Fibroblast of the conjunctiva (primary cell): ENCODE data around the gene WNT3A.
"Not testable (repeated sequence)": the region's sequence is repeated elsewhere in the genome, so short reads cannot be mapped to it uniquely, and the experiment has no call there.

Source experiments
- DNase-seq: peaks from one replicate; pipeline ENCODE4 v3.0.0-alpha.2; 2010; ENCODE audit warnings: low read depth

WNT3A gene

GRCh38 chr1:228011721-228012311 is 5.0 kb downstream of the WNT3A start:
- no peak for DNase-seq

DNA sequence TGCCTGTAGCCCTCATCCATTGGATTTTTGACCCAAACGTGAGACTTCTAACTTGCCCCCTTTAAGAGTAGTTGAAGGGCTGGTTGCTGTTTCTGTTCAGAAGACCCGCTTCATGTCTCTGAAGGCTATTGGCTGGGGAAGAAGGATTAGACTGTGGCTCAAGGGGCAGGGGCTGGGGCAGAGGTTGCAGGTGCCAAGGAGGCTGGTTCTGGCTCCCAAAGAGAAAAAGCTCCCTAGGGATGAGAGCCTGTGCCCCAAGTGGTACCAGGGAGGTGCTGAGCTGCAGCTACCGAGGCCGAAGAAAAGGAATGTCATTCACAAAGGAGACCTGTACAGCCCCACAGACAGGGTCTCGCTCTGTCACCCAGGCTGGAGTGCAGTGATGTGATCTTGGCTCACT is 5.8 kb downstream of the WNT3A start:
- no peak for DNase-seq

DNA sequence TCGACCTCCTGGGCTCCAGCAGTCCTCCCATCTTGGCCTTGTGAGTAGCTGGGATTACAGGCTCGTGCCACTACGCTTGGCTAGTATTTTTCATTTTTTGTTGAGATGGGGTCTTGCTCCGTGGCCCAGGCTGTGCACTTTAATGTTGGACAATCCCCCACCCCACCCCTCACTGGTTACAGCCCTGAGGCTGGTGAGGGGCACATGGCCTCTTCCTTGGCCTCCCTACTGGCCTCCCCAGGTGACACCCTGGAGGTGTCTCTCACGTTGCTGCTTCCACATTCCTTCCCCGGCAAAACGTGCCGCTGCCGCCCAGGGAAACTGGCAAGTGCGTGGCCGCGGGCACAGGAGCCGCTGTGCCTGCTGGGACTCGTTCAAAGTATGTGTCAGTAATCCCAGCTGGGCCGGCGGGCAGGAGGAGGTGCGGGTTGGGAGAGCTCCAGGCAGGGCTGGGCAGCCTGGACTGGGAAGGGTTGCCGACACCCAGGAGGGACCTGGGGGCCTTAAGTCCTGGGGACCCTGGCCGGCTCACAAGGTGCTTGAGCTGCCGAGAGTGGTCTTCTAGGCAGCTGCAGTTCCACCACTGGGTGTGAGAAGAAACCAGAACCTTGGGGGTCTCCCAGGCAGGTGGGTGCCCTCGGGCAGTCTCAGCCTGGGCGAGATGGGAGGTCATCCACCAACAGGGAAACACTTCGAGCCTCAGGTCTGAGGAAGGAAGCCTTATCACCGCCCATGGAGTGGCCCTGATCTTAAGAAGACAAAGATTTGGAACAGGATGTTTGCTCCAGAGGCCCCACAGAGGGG is 6.5 kb downstream of the WNT3A start:
- no peak for DNase-seq

GRCh38 chr1:228013935-228014930 is 7.4 kb downstream of the WNT3A start:
- no peak for DNase-seq

GRCh38 chr1:228015276-228016180 is 8.7 kb downstream of the WNT3A start:
- no peak for DNase-seq

- no peak for DNase-seq
Measured at GRCh38 chr1:228016181-228016510, 9.3 kb downstream of the WNT3A start.

- DNase-seq: no peak
Measured at GRCh38 chr1:228016653-228017355, 10.0 kb downstream of the WNT3A start.

DNA sequence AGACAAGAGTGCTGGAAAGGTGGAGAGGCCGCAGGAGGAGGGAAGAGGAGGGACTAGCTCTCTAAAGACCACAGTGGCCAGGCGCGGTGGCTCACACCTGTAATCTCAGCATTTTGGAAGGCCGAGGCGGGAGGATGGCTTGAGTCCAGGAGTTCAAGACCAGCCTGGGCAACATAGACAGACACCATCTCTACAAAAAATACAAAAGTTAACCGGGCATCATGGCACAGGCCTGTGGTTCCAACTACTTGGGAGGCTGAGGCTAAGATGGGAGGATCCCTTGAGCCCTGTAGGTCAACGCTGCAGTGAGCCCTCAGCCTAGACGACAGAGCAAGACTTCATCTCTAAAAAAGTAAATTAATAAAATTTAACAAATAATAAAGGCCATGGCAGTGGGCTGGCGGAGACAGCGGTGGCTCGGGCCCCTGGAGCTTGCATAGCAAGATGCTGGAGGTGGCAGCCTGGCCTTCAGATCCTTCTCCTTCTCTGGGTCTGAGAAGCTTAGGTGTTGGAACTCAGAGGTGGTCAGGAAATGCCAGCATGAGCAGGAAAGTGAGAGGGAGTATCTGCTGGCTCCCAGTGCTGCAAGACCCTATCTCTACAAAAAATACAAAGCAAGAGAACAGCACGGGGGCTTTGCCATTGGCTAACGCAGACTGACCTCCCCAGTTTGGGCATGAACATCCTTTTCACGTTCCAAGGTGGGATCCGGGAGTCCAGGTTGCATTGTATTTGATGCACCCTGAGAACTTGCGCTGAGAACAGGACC is 10.7 kb downstream of the WNT3A start:
- no peak for DNase-seq

- DNase-seq: no peak
Measured at GRCh38 chr1:228018125-228018398, 11.3 kb downstream of the WNT3A start.

DNA sequence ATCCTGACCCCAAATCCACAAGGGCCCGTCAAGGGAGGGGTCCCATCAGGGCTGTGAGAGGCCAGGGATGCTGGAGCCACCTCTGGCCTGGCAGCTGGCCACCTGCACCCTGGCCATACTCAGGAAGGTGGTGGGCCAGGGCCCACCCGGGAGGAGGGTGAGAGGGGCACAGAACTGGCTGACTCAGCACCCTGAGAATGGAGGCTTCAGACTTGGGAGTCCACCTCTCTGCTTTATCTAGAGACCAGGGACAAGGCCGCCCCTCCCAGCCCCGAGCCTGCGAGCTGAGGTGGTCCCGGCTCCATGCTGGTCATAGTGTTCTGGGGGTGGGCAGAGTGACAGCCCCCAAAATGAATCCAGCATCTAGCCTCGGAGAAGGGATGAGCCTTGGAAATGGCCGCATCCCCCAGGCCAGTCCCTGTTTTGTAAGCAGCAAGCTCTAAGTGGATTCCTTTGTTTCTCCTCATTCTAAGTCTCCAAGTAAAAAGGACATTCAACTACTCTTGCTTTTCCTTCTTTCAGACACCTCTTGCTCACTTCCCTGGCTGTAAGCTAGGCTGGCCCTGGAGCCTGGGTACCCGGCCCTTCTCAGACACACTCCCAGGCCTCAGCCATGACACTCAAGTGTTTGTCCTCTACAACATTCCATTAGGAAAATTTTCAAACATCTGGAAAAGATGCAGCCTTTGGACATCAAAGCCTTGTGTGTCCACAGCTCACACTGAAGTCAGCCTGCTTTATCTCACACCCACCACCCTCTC is 12.3 kb downstream of the WNT3A start:
- no peak for DNase-seq

- not testable (repeated sequence) for DNase-seq
Measured at GRCh38 chr1:228019722-228020083, 12.9 kb downstream of the WNT3A start.

GRCh38 chr1:228020686-228021354 is 14.0 kb downstream of the WNT3A start:
- no peak for DNase-seq

DNA sequence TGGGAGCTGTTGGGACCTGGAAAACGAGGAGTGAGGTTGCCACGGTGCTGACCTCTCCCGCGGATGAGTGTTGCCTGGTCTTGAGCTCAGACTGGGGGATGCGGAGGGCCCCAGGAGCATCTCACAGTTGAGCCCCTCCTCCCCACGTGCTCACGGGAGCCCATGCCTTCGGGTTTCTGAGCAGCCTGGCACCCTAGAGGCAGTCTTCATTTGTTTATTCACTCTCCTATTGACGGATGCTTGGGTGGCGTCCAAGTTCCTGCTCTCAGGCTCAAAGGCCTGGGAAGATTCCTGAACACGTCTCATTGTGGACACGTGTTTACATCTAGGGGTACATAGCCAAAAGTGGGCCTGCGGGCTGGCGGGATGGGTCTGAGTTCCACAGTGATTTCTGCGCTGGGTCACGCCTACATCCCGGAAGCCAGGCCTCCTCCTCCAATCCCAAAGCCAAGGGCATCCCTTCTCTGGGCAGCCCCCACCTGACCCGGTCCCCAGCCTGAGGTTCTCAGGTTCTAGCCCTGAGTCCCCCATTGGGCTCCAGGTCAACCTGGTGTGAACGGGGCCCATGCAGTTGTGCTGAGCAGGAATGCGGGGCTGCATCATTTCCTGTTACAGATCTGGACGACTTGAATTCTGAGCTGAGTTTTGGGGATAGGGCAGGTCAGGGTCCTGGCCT is 14.7 kb downstream of the WNT3A start:
- DNase-seq: no peak

GRCh38 chr1:228022571-228023293 is 15.9 kb downstream of the WNT3A start:
- no peak for DNase-seq

GRCh38 chr1:228023294-228023639 is 16.5 kb downstream of the WNT3A start:
- no peak for DNase-seq

- DNase-seq: no peak
Measured at GRCh38 chr1:228029281-228029680, 22.5 kb downstream of the WNT3A start.

- no peak for DNase-seq
Measured at GRCh38 chr1:228030451-228031201, 23.8 kb downstream of the WNT3A start.
